Mesendoderm (in vitro differentiated cells): ENCODE data around the gene L1TD1.
"Not testable (repeated sequence)": the region's sequence is repeated elsewhere in the genome, so short reads cannot be mapped to it uniquely, and the experiment has no call there.

Experiments used
- DNase-seq: peaks from one replicate; pipeline ENCODE4 v3.0.0; 2013
- H2AK5ac ChIP-seq: 2 replicates; pipeline ENCODE4 v1.6.1; 2013; ENCODE audit warnings: low read length, inconsistent platforms
- H2BK120ac ChIP-seq: 2 replicates; pipeline ENCODE4 v1.6.1; 2013; ENCODE audit warnings: low read depth, mild to moderate bottlenecking, low read length, moderate library complexity, mixed read lengths
- H2BK15ac ChIP-seq: replicated peaks from 2 replicates; pipeline ENCODE4 v1.6.1; 2013; ENCODE audit warnings: low read depth, mild to moderate bottlenecking, moderate library complexity
- H2BK5ac ChIP-seq: 2 replicates; pipeline ENCODE4 v1.6.1; 2013; ENCODE audit warnings: low read length, inconsistent platforms
- H3K18ac ChIP-seq: 2 replicates; pipeline ENCODE4 v1.6.1; 2013; ENCODE audit warnings: mild to moderate bottlenecking, low read length, mixed read lengths
- H3K23ac ChIP-seq: one replicate; pipeline ENCODE4 v1.6.1; 2013; ENCODE audit warnings: low read length
- H3K27ac ChIP-seq: 2 replicates; pipeline ENCODE4 v1.5.1; 2013; ENCODE audit warnings: low read depth, mild to moderate bottlenecking, inconsistent platforms, low read length, moderate library complexity
- H3K27me3 ChIP-seq: 2 replicates; pipeline ENCODE4 v1.6.1; 2013; ENCODE audit warnings: low read length, control low read depth, mild to moderate bottlenecking, inconsistent platforms; ENCODE audit not compliant: insufficient read depth, poor library complexity
- H3K36me3 ChIP-seq: 2 replicates; pipeline ENCODE4 v1.6.1; 2013; ENCODE audit warnings: low read length, inconsistent platforms; ENCODE audit not compliant: control insufficient read depth, insufficient read depth
- H3K4ac ChIP-seq: one replicate; pipeline ENCODE4 v1.6.1; 2013; ENCODE audit warnings: low read depth, mild to moderate bottlenecking, low read length, moderate library complexity
- H3K4me1 ChIP-seq: 2 replicates; pipeline ENCODE4 v1.6.1; 2013; ENCODE audit warnings: low read depth, low read length, inconsistent platforms; ENCODE audit not compliant: control insufficient read depth
- H3K4me2 ChIP-seq: 2 replicates; pipeline ENCODE4 v1.6.1; 2013; ENCODE audit warnings: low read length
- H3K4me3 ChIP-seq: 2 replicates; pipeline ENCODE4 v1.5.1; 2013; ENCODE audit warnings: mild to moderate bottlenecking, low read length
- H3K56ac ChIP-seq: one replicate; pipeline ENCODE4 v1.6.1; 2013; ENCODE audit warnings: low read length
- H3K79me1 ChIP-seq: 2 replicates; pipeline ENCODE4 v1.6.1; 2013; ENCODE audit warnings: low read length, inconsistent platforms
- H3K79me2 ChIP-seq: 2 replicates; pipeline ENCODE4 v1.6.1; 2013; ENCODE audit warnings: mild to moderate bottlenecking, low read length; ENCODE audit not compliant: control insufficient read depth, insufficient read depth
- H3K9ac ChIP-seq: 2 replicates; pipeline ENCODE4 v1.6.1; 2013; ENCODE audit warnings: low read length, inconsistent platforms
- H4K5ac ChIP-seq: one replicate; pipeline ENCODE4 v1.6.1; 2013; ENCODE audit warnings: low read length
- H4K8ac ChIP-seq: one replicate; pipeline ENCODE4 v1.6.1; 2013; ENCODE audit warnings: low read depth, mild to moderate bottlenecking, control low read depth, low read length, moderate library complexity
- WGBS: extraction: QIAGEN DNeasy Blood & Tissue Kit; methylation state at CpG from one replicate; pipeline ENCODE4 v1.1.7; 2013; ENCODE audit warnings: low lambda C conversion rate, missing lambda C conversion rate; ENCODE audit not compliant: insufficient coverage; ENCODE audit errors: extremely low coverage; 5-methylcytosine and 5-hydroxymethylcytosine counted together

L1TD1 gene

GRCh38 chr1:62238507-62238906 lies 43.9 kb downstream of the L1TD1 start:
- Histone ChIP-seq H3K4ac (no peak overlapping the region), H3K4me1 (no peaks in the 10 kb centered on the region), H3K79me1 (no peaks in the 10 kb centered on the region), H2BK120ac (no peak overlapping the region), H2BK5ac (no peak overlapping the region), H3K18ac (no peak overlapping the region), H3K4me3 (no peak overlapping the region), H3K27me3 (no peaks in the 10 kb centered on the region), H4K5ac (no peak overlapping the region), H2BK15ac (no peak overlapping the region), H4K8ac (no peak overlapping the region), H3K56ac (no peak overlapping the region), H3K27ac (no peak overlapping the region), H3K4me2 (no peak overlapping the region), H3K79me2 (no peaks in the 10 kb centered on the region), H2AK5ac (no peak overlapping the region), H3K36me3 (no peaks in the 10 kb centered on the region), H3K23ac (no peak overlapping the region), H3K9ac (no peak overlapping the region)
- DNase-seq: no peak
- WGBS: no CpG with 5 or more reads among the region's 9 CpGs

GRCh38 chr1:62239652-62240403 lies 45.2 kb downstream of the L1TD1 start:
- not testable (repeated sequence) for H3K18ac ChIP-seq, H3K4me2 ChIP-seq, H2BK120ac ChIP-seq, H3K36me3 ChIP-seq, H3K4me3 ChIP-seq, H3K23ac ChIP-seq, H3K4ac ChIP-seq, H2BK5ac ChIP-seq, H2AK5ac ChIP-seq, H3K56ac ChIP-seq, H4K5ac ChIP-seq, DNase-seq, H3K27ac ChIP-seq, H3K79me2 ChIP-seq, H3K4me1 ChIP-seq, H4K8ac ChIP-seq, H3K27me3 ChIP-seq, H3K9ac ChIP-seq, H3K79me1 ChIP-seq, H2BK15ac ChIP-seq
- no CpG with 5 or more reads among the region's 3 CpGs for WGBS

- WGBS: no CpG with 5 or more reads among the region's 9 CpGs
- H2AK5ac ChIP-seq: no peak overlapping the region
Measured at GRCh38 chr1:62240651-62241370, 46.2 kb downstream of the L1TD1 start.

GRCh38 chr1:62241371-62242131 lies 46.9 kb downstream of the L1TD1 start:
- H3K9ac ChIP-seq: no peak overlapping the region
- H2BK120ac ChIP-seq: no peak overlapping the region
- H3K4me3 ChIP-seq: no peak overlapping the region
- H3K27ac ChIP-seq: no peak overlapping the region
- H3K4ac ChIP-seq: no peak overlapping the region
- H2BK15ac ChIP-seq: no peak overlapping the region
- H3K27me3 ChIP-seq: no peaks in the 10 kb centered on the region
- H3K4me2 ChIP-seq: no peak overlapping the region
- H2BK5ac ChIP-seq: no peak overlapping the region
- WGBS: no CpG with 5 or more reads among the region's 12 CpGs
- H3K4me1 ChIP-seq: no peaks in the 10 kb centered on the region
- no peaks in the 10 kb centered on the region for H3K79me2 ChIP-seq
- no peak overlapping the region for H4K8ac ChIP-seq
- H3K23ac ChIP-seq: no peak overlapping the region
- H3K36me3 ChIP-seq: no peaks in the 10 kb centered on the region
- no peaks in the 10 kb centered on the region for H3K79me1 ChIP-seq
- DNase-seq: no peak
- H4K5ac ChIP-seq: no peak overlapping the region
- no peak overlapping the region for H2AK5ac ChIP-seq
- no peak overlapping the region for H3K18ac ChIP-seq
- H3K56ac ChIP-seq: no peak overlapping the region

More at GRCh38 chr1:62240651-62241370, 46.2 kb downstream of the L1TD1 start:
- Histone ChIP-seq H3K79me1 (no peaks in the 10 kb centered on the region), H3K4me3 (no peak overlapping the region), H3K56ac (no peak overlapping the region), H3K4me1 (no peaks in the 10 kb centered on the region), H3K23ac (no peak overlapping the region), H3K18ac (no peak overlapping the region), H4K5ac (no peak overlapping the region), H2BK15ac (no peak overlapping the region), H2BK120ac (no peak overlapping the region), H2BK5ac (no peak overlapping the region), H3K4ac (no peak overlapping the region), H3K79me2 (no peaks in the 10 kb centered on the region), H3K4me2 (no peak overlapping the region), H3K27ac (no peak overlapping the region), H3K9ac (no peak overlapping the region), H3K27me3 (no peaks in the 10 kb centered on the region), H4K8ac (no peak overlapping the region), H3K36me3 (no peaks in the 10 kb centered on the region)
- DNase-seq: no peak

- not testable (repeated sequence) for H3K4me2 ChIP-seq, H3K36me3 ChIP-seq, H4K5ac ChIP-seq, H3K27me3 ChIP-seq, H3K9ac ChIP-seq, H3K4me3 ChIP-seq, H3K27ac ChIP-seq, H3K4me1 ChIP-seq, H3K56ac ChIP-seq, H3K79me1 ChIP-seq, H2AK5ac ChIP-seq, H3K4ac ChIP-seq, H2BK5ac ChIP-seq, DNase-seq, H3K23ac ChIP-seq, H3K18ac ChIP-seq, H2BK120ac ChIP-seq, H2BK15ac ChIP-seq, H4K8ac ChIP-seq, H3K79me2 ChIP-seq
- WGBS: no CpG with 5 or more reads among the region's 3 CpGs
Measured at GRCh38 chr1:62244380-62244779, 49.7 kb downstream of the L1TD1 start.
